Gastrocnemius medialis (tissue), 4 donors: ENCODE results near the gene BMF. TPM values are rescaled to one million over a fixed set of nuclear protein-coding genes. Genes with fewer than 3 reads are reported as not detected.
"Not testable (repeated sequence)": the region's sequence is repeated elsewhere in the genome, so short reads cannot be mapped to it uniquely, and the experiment has no call there.

Source experiments
- ATAC-seq, 2 donors: fragments of 150-250 bp; one replicate each; pipeline ENCODE4 v1.9.1; 2016
- DNase-seq, 2 donors: peaks; one replicate each; pipeline ENCODE4 v3.0.0-alpha.2; 2019
- H3K27ac ChIP-seq, 4 donors: fragments of 200-600 bp; sonication (generic); 1 replicate in 1 of 4; 2 replicates in 3 of 4; pipeline ENCODE4 v1.5.1; 2016 to 2018; ENCODE audit warnings: mild to moderate bottlenecking in 2 of 4, moderate library complexity in 1 of 4
- H3K27me3 ChIP-seq, 3 donors: fragments of 200-600 bp; sonication (generic) in 2 of 3; 1 replicate in 1 of 3; 2 replicates in 2 of 3; pipeline versions ENCODE4 v1.5.1 to v1.6.0; 2016 to 2019; ENCODE audit warnings: mild to moderate bottlenecking in 1 of 3, moderate library complexity in 1 of 3
- H3K36me3 ChIP-seq, 2 donors: fragments of 200-600 bp; sonication (generic) in 1 of 2; one replicate each; pipeline ENCODE4 v1.5.1; 2017 to 2018
- H3K4me1 ChIP-seq, 2 donors: fragments of 200-600 bp; sonication (generic) in 1 of 2; one replicate each; pipeline ENCODE4 v1.5.1; 2016 to 2017; ENCODE audit warnings: mild to moderate bottlenecking in 2 of 2
- H3K4me3 ChIP-seq, 4 donors: fragments of 200-600 bp; sonication (generic) in 3 of 4; 1 replicate in 1 of 4; 2 replicates in 3 of 4; pipeline ENCODE4 v1.5.1; 2016 to 2019; ENCODE audit warnings: mild to moderate bottlenecking in 2 of 4
- H3K9me3 ChIP-seq, 3 donors: fragments of 200-600 bp; sonication (generic) in 2 of 3; 1 replicate in 1 of 3; 2 replicates in 2 of 3; pipeline ENCODE4 v1.5.1; 2016 to 2019
- CTCF ChIP-seq, 5 experiments: fragments of 450-650 bp in 3 of 5; fragments of 200-600 bp in 2 of 5; sonication (generic) in 2 of 5; IDR thresholded peaks in 4 of 5; conservative IDR thresholded peaks in 1 of 5; 1 replicate in 4 of 5; 2 replicates in 1 of 5; pipeline ENCODE4 v1.5.1; 2016 to 2019; ENCODE audit warnings: antibody characterized with exemption in 5 of 5, mild to moderate bottlenecking in 3 of 5, moderate library complexity in 3 of 5
- POLR2A ChIP-seq, 2 donors: fragments of 450-650 bp; IDR thresholded peaks; one replicate each; pipeline ENCODE4 v1.6.1; 2017; ENCODE audit warnings: antibody characterized with exemption in 2 of 2, mild to moderate bottlenecking in 2 of 2, moderate library complexity in 2 of 2
- in situ Hi-C, 4 donors: fragments of 200-750 bp; cut with MboI; loops; one replicate each; pipeline versions ENCODE4 v1.15.0 to v1.8.0; 2017; ENCODE audit warnings: low sequenced_read_pairs in 4 of 4
- intact Hi-C: fragments of 100-400 bp; cut with DNase I; formaldehyde crosslinking; loops from one replicate; pipeline ENCODE4 v1.15.1; 2023; ENCODE audit warnings: low total_unique reads
- total RNA-seq, 4 donors: library from RNA; depleted of rRNA; stranded (reverse); fragments of >200 nt; gene quantifications; one replicate each; pipeline versions ENCODE4 v1.1.0 to v1.2.3, GENCODE V29; 2016

BMF gene
- total RNA-seq, 4 donors from 2014 or later, result 0.82 to 11.6 (median 3.2) TPM

DNA sequence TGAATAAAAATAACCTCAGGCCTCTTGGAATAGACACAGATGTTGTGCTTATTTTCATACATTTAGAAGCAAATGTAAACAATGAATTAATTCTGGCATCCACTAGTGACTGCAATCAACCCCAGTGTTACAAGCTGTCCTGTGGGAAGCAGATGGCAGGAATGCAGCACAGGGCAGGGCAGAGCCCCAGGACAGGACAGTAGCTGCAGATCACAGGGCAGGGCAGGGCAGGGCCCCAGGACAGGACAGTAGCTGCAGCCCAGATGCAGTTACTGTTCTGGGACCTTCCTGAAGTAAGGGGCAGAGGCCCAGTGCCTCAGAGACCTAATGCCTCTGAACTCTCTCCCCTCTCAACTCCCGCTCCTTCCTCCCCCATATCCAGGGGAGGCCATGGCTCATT, 14.3 kb upstream of the BMF start:
- H3K27ac ChIP-seq, H3K27me3 ChIP-seq, ATAC-seq, H3K4me3 ChIP-seq, in situ Hi-C loops, H3K4me1 ChIP-seq, DNase-seq, H3K9me3 ChIP-seq, H3K36me3 ChIP-seq, intact Hi-C loops: not testable (repeated sequence)

DNA sequence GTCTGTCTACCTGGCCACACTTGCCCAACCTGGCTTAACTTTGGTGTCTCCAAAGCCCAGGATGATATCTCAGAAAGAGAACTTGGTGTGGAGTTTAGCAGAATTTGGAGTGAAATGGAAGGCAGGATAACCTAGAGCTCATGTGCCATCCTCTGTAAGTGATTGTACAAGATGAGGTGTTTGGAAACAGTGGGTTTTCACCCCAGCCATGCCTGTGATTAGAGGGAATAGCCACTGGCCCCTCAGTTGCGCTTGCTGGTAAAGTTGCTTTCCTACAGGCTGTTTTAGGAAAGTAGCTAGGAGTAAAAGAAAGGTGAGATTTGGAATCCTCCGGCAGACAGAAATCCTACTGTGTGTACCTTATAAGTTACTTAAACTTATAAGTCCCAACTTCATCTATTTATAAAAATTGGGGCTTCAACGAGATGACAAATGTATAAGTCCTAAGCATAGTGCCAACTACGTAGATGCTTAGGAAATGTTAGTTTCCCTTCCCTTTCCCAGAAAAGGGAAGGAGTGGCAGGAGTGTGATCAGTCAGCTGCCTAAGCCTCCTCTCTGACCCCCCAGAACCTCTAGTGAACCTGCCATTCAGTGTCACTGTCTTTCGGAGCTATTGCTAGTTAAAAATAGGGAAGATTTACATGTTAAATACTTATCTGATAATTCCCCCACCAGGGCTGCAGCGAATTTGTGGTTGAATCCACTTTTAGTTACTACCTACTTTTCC, 13.4 kb upstream of the BMF start:
- no peak for ATAC-seq
- H3K36me3 ChIP-seq, result no peaks in the 10 kb centered on the region
- H3K9me3 ChIP-seq, result no peaks in the 10 kb centered on the region
- no peaks in the 10 kb centered on the region for H3K27me3 ChIP-seq
- no peak for TF ChIP-seq POLR2A (IDR thresholded peaks at IDR 0.05)
- TF ChIP-seq CTCF (IDR thresholded peaks at IDR 0.05 in 4 of 5, conservative IDR thresholded peaks at IDR 0.05 in 1 of 5), result no peak
- intact Hi-C loops (no loop called here), in situ Hi-C loops (no loop called here)
- H3K4me3 ChIP-seq, result no peak overlapping the region
- no peaks in the 10 kb centered on the region for H3K4me1 ChIP-seq
- H3K27ac ChIP-seq, result no peak overlapping the region
- DNase-seq, result no peak

GRCh38 chr15:40118473-40118872, 9.8 kb upstream of the BMF start:
- no peak for TF ChIP-seq POLR2A (IDR thresholded peaks at IDR 0.05)
- no peak for TF ChIP-seq CTCF (IDR thresholded peaks at IDR 0.05 in 4 of 5, conservative IDR thresholded peaks at IDR 0.05 in 1 of 5)
- no peaks in the 10 kb centered on the region for H3K36me3 ChIP-seq
- no peaks in the 10 kb centered on the region for H3K9me3 ChIP-seq
- no peaks in the 10 kb centered on the region for H3K27me3 ChIP-seq
- H3K4me1 ChIP-seq, result no peaks in the 10 kb centered on the region
- DNase-seq (no peak), ATAC-seq (no peak)
- intact Hi-C loops (no loop called here), in situ Hi-C loops (loop anchor here in 1 of 4 donors (5.0 kb wide), 1 partner anchor 56 kb away; no protein-coding TSS in a partner anchor)
- H3K4me3 ChIP-seq, result no peak overlapping the region
- no peak overlapping the region for H3K27ac ChIP-seq

DNA sequence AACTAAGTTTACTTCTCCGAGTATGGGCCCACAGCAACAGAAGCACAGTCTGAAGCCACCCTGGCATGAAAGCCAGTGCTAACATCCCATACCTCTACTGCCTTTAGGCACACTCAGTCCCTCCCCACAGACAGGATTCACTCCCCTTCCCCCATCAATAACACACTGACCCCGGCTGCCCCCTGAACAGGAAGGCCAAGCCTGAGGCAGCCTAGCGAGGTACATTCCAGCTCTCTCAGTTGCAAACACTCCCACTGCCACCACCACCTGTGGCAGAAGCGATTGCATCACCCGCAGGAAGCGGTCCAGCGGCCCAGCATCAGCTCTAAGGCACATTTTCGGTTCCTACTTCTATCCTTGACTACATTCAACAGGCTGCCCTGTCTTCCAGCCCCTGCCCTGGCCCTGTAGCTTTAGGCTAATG, 7.0 kb upstream of the BMF start:
- H3K27ac ChIP-seq, result no peak overlapping the region
- no peaks in the 10 kb centered on the region for H3K9me3 ChIP-seq
- no peak overlapping the region for H3K4me3 ChIP-seq
- no peak for TF ChIP-seq CTCF (IDR thresholded peaks at IDR 0.05 in 4 of 5, conservative IDR thresholded peaks at IDR 0.05 in 1 of 5)
- no peak for TF ChIP-seq POLR2A (IDR thresholded peaks at IDR 0.05)
- ATAC-seq, result peak in 1 of 2 donors; percentile 58
- H3K36me3 ChIP-seq, result no peaks in the 10 kb centered on the region
- no peaks in the 10 kb centered on the region for H3K27me3 ChIP-seq
- DNase-seq, result peak in 1 of 2 donors; percentile 54
- in situ Hi-C loops, result loop anchor here in 1 of 4 donors (5.0 kb wide), 1 partner anchor 53 kb away; no protein-coding TSS in a partner anchor
- intact Hi-C loops, result no loop called here
- no peaks in the 10 kb centered on the region for H3K4me1 ChIP-seq

GRCh38 chr15:40115106-40115505, 6.4 kb upstream of the BMF start:
- DNase-seq, H3K27me3 ChIP-seq, H3K9me3 ChIP-seq, H3K4me3 ChIP-seq, H3K36me3 ChIP-seq, H3K27ac ChIP-seq, ATAC-seq, H3K4me1 ChIP-seq, intact Hi-C loops: not testable (repeated sequence)
- in situ Hi-C loops, result loop anchor here in 1 of 4 donors (5.0 kb wide), 1 partner anchor 53 kb away; no protein-coding TSS in a partner anchor
